Fibroblast of pulmonary artery (primary cell): ENCODE measurements around the gene BRI3.
A peak's percentile ranks its signal among the peaks of the same experiment; 100 is the strongest.

ENCODE experiments used
- DNase-seq: peaks from one replicate; pipeline ENCODE4 v3.0.0-alpha.2; 2010; ENCODE audit warnings: low read depth
- H3K4me3 ChIP-seq: replicated peaks from 2 replicates; pipeline ENCODE4 v1.5.1; 2011; ENCODE audit warnings: low read depth, mild to moderate bottlenecking, control low read depth, low read length, moderate library complexity
- CTCF ChIP-seq: IDR thresholded peaks from 2 replicates; pipeline ENCODE4 v1.5.1; 2011; ENCODE audit warnings: mild to moderate bottlenecking, control low read depth, low read length, inconsistent platforms; ENCODE audit errors: missing control alignments

Gene BRI3

GRCh38 chr7:98321301-98321700 is 39.8 kb downstream of the BRI3 start:
- TF ChIP-seq CTCF = no peak
- H3K4me3 ChIP-seq = no peak overlapping the region
- DNase-seq = no peak

- no peak overlapping the region for H3K4me3 ChIP-seq
- TF ChIP-seq CTCF = no peak
- DNase-seq = no peak
These were observed 41.1 kb downstream of the BRI3 start for GRCh38 chr7:98322331-98323270.

GRCh38 chr7:98323597-98324322 is 42.3 kb downstream of the BRI3 start:
- peak; percentile 26 for DNase-seq
- H3K4me3 ChIP-seq = peak overlapping the region; percentile 5
- no peak for TF ChIP-seq CTCF

GRCh38 chr7:98324782-98325181 is 43.3 kb downstream of the BRI3 start:
- no peak overlapping the region for H3K4me3 ChIP-seq
- TF ChIP-seq CTCF = no peak
- DNase-seq = no peak

- no peak for TF ChIP-seq CTCF
- DNase-seq = peak; percentile 63
- no peak overlapping the region for H3K4me3 ChIP-seq
These were observed 47.8 kb downstream of the BRI3 start for GRCh38 chr7:98329100-98329790.

GRCh38 chr7:98329791-98330373 is 48.4 kb downstream of the BRI3 start:
- no peak for TF ChIP-seq CTCF
- no peak overlapping the region for H3K4me3 ChIP-seq
- peak; percentile 34 for DNase-seq
